ENCODE data around the gene CYFIP2. TPM values are rescaled to one million over a fixed set of nuclear protein-coding genes. Genes with fewer than 3 reads are reported as not detected.

The CYFIP2 gene
- total RNA-seq, 3 donors from 2014 or later: 24.8 to 28.6 (median 25.8) TPM

DNA sequence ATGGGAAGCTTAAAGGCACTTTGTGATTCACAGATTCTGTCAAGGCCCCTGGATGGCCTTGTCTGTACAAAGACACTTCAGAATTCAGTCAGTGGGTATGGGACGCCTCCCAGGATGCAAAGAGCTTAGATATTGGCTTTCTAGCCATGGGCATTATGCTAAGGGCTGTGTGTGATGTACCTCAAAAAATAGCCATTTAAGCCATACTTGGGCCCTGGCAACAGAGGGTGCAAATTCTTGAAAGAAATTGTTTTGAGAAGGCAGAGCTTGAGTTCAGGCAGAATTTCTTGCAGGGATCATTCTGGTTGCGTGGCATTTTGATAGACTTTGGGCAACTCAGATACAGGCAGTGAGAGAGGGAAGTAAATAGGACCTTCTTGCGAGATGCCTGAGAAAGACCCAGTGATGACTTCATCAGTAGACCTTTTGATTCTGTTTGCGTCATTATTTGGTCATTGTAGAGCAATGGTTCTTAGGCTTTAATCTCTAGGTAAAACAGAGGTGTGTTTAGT lies 3.9 kb downstream of the CYFIP2 start:
- Histone ChIP-seq H3K36me3 (ENCODE audit: low read depth) (no peaks in the 10 kb centered on the region), H3K4me1 (ENCODE audit: low read depth) (peaks cover 16% of the 10 kb centered on the region), H3K9me3 (no peaks in the 10 kb centered on the region), H3K4me3 (no peak overlapping the region)
- ATAC-seq (no peak), DNase-seq (no peak)
- TF ChIP-seq, protein P1, sequence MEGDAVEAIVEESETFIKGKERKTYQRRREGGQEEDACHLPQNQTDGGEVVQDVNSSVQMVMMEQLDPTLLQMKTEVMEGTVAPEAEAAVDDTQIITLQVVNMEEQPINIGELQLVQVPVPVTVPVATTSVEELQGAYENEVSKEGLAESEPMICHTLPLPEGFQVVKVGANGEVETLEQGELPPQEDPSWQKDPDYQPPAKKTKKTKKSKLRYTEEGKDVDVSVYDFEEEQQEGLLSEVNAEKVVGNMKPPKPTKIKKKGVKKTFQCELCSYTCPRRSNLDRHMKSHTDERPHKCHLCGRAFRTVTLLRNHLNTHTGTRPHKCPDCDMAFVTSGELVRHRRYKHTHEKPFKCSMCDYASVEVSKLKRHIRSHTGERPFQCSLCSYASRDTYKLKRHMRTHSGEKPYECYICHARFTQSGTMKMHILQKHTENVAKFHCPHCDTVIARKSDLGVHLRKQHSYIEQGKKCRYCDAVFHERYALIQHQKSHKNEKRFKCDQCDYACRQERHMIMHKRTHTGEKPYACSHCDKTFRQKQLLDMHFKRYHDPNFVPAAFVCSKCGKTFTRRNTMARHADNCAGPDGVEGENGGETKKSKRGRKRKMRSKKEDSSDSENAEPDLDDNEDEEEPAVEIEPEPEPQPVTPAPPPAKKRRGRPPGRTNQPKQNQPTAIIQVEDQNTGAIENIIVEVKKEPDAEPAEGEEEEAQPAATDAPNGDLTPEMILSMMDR (IDR thresholded peaks at IDR 0.05): no peak
- intact Hi-C loops (cut with DNase I, micrococcal nuclease): no loop called here

DNA sequence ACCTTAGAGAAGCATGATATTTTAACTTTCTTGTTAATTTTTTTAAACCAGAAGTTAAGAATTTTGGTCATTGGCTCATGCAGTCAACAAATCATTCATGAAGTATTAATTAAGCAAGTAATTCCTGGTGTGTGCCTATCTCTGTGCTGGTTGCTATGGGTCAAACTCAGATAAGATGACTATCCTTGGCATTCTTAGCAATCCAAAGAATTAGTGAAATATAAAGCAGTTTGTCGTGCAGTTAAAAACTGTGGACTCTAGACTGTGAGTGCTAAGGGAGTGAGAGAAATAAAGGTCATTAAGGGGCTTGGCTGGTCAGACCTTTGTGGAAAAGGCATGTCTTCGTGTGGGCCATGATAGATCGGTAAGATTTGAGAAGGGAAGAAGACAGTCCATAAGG lies 4.8 kb downstream of the CYFIP2 start:
- H3K9me3 ChIP-seq: no peaks in the 10 kb centered on the region
- TF ChIP-seq, protein P1 (IDR thresholded peaks at IDR 0.05): no peak
- peaks cover 11% of the 10 kb centered on the region for H3K4me1 ChIP-seq (ENCODE audit: low read depth)
- H3K36me3 ChIP-seq (ENCODE audit: low read depth): no peaks in the 10 kb centered on the region
- no peak overlapping the region for H3K4me3 ChIP-seq
- intact Hi-C loops (cut with DNase I, micrococcal nuclease): no loop called here
- ATAC-seq (no peak), DNase-seq (no peak)

DNA sequence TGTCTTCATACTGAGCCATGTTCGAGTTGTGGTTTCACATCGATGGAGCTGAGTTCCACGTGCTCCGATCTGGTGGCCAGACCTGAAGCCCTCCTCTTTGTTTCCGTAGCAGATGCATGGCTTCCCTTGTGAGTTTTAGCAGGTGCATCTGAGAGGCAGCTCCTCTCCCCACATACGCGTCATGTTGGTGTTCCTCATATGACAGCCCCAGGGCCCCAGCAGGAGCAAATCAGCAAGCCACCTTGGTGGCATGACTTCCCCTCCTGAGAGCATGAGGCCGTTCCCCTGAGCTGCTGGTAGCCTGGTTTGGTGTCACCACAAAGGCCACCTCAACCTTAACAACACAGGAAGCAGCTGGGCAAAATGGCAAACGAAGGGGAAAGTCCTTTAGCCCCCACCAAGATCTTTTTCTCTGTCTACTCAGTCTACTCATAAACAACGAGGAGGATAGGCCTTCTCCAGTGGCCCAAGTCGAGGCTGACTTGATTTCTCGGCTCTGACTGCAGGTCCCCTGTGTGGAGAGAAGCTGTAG lies 5.9 kb downstream of the CYFIP2 start:
- Histone ChIP-seq H3K4me1 (ENCODE audit: low read depth) (peaks cover 5% of the 10 kb centered on the region), H3K36me3 (ENCODE audit: low read depth) (no peaks in the 10 kb centered on the region), H3K4me3 (no peak overlapping the region), H3K9me3 (no peaks in the 10 kb centered on the region)
- peak; percentile 87 for ATAC-seq
- intact Hi-C loops (cut with DNase I, micrococcal nuclease): no loop called here
- DNase-seq: peak; percentile 54 to 87 (median 55)
- TF ChIP-seq, protein P1 (IDR thresholded peaks at IDR 0.05): no peak

DNA sequence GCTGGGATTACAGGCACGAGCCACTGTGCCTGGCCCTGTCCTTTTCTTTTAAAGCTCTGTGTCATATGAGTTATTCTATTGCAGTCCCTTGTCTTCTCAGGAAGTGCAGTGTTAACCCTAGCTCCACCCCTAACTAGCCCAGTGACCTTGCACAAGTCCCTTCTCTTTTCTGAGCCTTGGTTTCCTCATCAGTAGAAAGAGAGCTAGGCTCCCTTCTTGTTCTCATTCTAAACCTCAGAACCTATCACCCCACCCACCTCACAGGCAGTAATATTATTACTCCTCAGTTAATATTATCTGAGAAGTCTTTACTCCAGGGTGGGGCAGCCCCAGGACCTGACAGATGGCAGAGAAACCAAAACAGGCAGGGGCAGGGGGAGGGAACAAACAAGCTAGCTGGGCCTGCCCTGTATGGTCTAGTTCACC lies 7.2 kb downstream of the CYFIP2 start:
- Histone ChIP-seq H3K4me1 (ENCODE audit: low read depth) (peaks cover 3% of the 10 kb centered on the region), H3K4me3 (no peak overlapping the region), H3K9me3 (no peaks in the 10 kb centered on the region), H3K36me3 (ENCODE audit: low read depth) (no peaks in the 10 kb centered on the region)
- peak; percentile 72 for ATAC-seq
- DNase-seq: no peak
- intact Hi-C loops (cut with DNase I, micrococcal nuclease): no loop called here
- TF ChIP-seq, protein P1 (IDR thresholded peaks at IDR 0.05): no peak

DNA sequence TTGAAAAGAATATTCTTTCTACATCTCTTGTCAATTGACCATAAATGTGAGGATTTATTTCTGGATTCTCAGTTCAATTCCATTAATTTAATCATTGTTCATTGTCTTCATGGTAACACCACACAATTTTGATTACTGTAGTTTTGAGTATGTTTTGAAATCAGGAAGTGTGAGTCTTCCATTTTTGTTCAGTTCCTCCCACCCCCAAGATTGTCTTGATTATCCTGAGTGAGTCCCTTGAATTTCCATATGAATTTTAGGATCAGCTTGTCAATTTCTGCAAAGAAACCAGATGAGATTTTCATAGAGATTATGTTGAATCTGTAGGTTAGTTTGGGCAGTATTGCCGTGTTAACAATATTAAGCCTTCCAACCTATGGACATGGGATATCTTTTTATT lies 9.5 kb downstream of the CYFIP2 start:
- Histone ChIP-seq H3K36me3 (ENCODE audit: low read depth) (no peaks in the 10 kb centered on the region), H3K9me3 (no peaks in the 10 kb centered on the region), H3K4me3 (no peak overlapping the region), H3K4me1 (ENCODE audit: low read depth) (peaks cover 3% of the 10 kb centered on the region)
- TF ChIP-seq, protein P1 (IDR thresholded peaks at IDR 0.05): no peak
- DNase-seq: no peak
- intact Hi-C loops (cut with DNase I, micrococcal nuclease): no loop called here
- no peak for ATAC-seq

All from mucosa of descending colon (tissue), 3 donors.